Peyer's patch (tissue), 4 donors: ENCODE measurements around the gene RELA. TPM values are rescaled to one million over a fixed set of nuclear protein-coding genes. Genes with fewer than 3 reads are reported as not detected.

ENCODE experiments used
- DNase-seq, 3 donors: peaks; one replicate each; pipeline ENCODE4 v3.0.0-alpha.2; 2017 to 2019
- H3K27ac ChIP-seq, 4 donors: fragments of 200-600 bp; sonication (generic); one replicate each; pipeline ENCODE4 v1.5.1; 2016 to 2019
- H3K27me3 ChIP-seq, 2 donors: fragments of 200-600 bp; sonication (generic); one replicate each; pipeline ENCODE4 v1.5.1; 2019
- H3K36me3 ChIP-seq, 3 donors: fragments of 200-600 bp; sonication (generic); one replicate each; pipeline ENCODE4 v1.5.1; 2016 to 2019
- H3K4me1 ChIP-seq, 4 donors: fragments of 200-600 bp; sonication (generic); one replicate each; pipeline ENCODE4 v1.5.1; 2016 to 2019
- H3K4me3 ChIP-seq, 4 donors: fragments of 200-600 bp; sonication (generic); 1 replicate in 3 of 4; 2 replicates in 1 of 4; pipeline ENCODE4 v1.5.1; 2016 to 2019; ENCODE audit warnings: mild to moderate bottlenecking in 1 of 4
- H3K9me3 ChIP-seq, 4 donors: fragments of 200-600 bp; sonication (generic); one replicate each; pipeline ENCODE4 v1.5.1; 2016 to 2019; ENCODE audit warnings: mild to moderate bottlenecking in 1 of 4
- POLR2A ChIP-seq, 2 donors: fragments of 450-650 bp; IDR thresholded peaks; one replicate each; pipeline ENCODE4 v1.5.1; 2017; ENCODE audit warnings: antibody characterized with exemption in 2 of 2, mild to moderate bottlenecking in 2 of 2, moderate library complexity in 2 of 2
- total RNA-seq, 4 donors: library from RNA; depleted of rRNA; stranded (reverse); fragments of >200 nt; gene quantifications; one replicate each; pipeline ENCODE4 v1.1.0, GENCODE V29; 2016
- TF ChIP-seq, protein P1 (sequence below), 6 experiments: fragments of 450-650 bp in 4 of 6; fragments of 200-600 bp in 2 of 6; sonication (generic) in 1 of 6; IDR thresholded peaks; one replicate each; pipeline ENCODE4 v1.5.1; 2017 to 2019; ENCODE audit warnings: antibody characterized with exemption in 6 of 6, mild to moderate bottlenecking in 3 of 6, moderate library complexity in 1 of 6

RELA gene
- total RNA-seq, 4 donors from 2014 or later = 46.6 to 86.9 (median 59.7) TPM

DNA sequence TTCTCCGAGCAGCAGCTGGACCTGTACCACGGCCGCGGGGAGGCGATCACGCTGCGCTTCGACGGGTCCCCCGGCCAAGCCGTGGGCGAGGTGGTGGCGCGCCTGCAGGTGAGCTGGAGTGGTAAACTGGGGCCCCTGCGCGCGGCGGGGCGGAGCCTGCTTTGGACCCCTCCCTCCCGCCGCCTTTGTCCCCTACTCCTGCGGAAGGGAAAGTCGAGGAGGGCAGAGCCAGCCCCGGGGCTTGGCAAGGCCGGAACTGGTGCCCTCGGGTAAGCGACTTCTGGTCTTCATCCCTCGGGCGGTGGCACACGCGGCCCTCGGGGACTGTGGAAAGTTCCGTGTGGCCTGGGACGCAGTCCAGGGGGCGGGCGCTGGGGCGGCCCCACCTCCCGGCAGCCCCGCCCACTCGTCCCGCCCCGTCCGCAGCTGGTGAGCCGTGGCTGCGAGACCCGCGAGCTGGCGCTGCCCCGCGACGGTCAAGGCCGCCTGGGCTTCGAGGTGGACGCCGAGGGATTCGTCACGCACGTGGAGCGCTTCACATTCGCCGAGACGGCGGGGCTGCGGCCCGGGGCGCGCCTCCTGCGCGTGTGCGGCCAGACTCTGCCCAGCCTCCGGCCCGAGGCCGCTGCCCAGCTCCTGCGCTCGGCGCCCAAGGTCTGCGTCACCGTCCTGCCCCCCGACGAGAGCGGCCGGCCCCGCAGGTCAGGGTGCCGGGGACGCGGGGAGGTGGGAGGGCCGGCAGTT is 15.6 kb downstream of the RELA start:
- H3K4me1 ChIP-seq = peaks cover 0 to 19% (median 12%) of the 10 kb centered on the region in 4 donors
- H3K36me3 ChIP-seq = peaks cover 0 to 28% (median 0%) of the 10 kb centered on the region in 3 donors
- no peaks in the 10 kb centered on the region for H3K27me3 ChIP-seq
- peak overlapping the region in 1 of 4 donors; percentile 80 for H3K27ac ChIP-seq
- DNase-seq = peak in 2 of 3 donors; percentile 70 to 82
- H3K4me3 ChIP-seq = peak overlapping the region in 3 of 4 donors; percentile 31 to 64 (median 49)
- H3K9me3 ChIP-seq = no peaks in the 10 kb centered on the region
- TF ChIP-seq POLR2A (IDR thresholded peaks at IDR 0.05) = no peak
- TF ChIP-seq, protein P1, sequence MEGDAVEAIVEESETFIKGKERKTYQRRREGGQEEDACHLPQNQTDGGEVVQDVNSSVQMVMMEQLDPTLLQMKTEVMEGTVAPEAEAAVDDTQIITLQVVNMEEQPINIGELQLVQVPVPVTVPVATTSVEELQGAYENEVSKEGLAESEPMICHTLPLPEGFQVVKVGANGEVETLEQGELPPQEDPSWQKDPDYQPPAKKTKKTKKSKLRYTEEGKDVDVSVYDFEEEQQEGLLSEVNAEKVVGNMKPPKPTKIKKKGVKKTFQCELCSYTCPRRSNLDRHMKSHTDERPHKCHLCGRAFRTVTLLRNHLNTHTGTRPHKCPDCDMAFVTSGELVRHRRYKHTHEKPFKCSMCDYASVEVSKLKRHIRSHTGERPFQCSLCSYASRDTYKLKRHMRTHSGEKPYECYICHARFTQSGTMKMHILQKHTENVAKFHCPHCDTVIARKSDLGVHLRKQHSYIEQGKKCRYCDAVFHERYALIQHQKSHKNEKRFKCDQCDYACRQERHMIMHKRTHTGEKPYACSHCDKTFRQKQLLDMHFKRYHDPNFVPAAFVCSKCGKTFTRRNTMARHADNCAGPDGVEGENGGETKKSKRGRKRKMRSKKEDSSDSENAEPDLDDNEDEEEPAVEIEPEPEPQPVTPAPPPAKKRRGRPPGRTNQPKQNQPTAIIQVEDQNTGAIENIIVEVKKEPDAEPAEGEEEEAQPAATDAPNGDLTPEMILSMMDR (IDR thresholded peaks at IDR 0.05) = peak in 2 of 6 experiments; percentile 10 to 21

GRCh38 chr11:65646288-65646957 is 16.3 kb downstream of the RELA start:
- Histone ChIP-seq H3K9me3 (no peaks in the 10 kb centered on the region), H3K27me3 (no peaks in the 10 kb centered on the region), H3K4me1 (peaks cover 0 to 15% (median 10%) of the 10 kb centered on the region in 4 donors), H3K36me3 (peaks cover 0 to 28% (median 0%) of the 10 kb centered on the region in 3 donors), H3K27ac (peak overlapping the region in 1 of 4 donors; percentile 80), H3K4me3 (peak overlapping the region in 2 of 4 donors; percentile 49 to 64)
- DNase-seq = peak in 1 of 3 donors; percentile 45
- TF ChIP-seq, protein P1 (IDR thresholded peaks at IDR 0.05) = no peak
- no peak for TF ChIP-seq POLR2A (IDR thresholded peaks at IDR 0.05)

DNA sequence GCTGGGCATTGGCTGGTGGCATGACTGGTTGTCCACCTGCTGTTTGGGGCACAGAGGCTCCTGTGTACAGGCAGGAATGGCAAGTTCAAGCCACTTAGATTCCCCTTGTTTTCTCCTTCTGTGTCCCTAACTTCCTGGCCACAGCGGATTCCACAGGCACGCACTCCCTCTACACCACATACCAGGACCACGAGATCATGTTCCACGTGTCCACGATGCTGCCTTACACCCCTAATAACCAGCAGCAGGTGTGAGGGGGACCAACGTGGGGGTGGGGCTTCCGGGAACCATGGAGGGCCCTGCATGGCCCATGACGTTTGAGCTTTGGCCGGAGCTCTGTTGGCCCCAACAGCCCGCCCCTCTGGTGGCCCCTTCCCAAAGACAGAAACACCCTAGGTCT is 17.0 kb downstream of the RELA start:
- no peaks in the 10 kb centered on the region for H3K9me3 ChIP-seq
- no peak for TF ChIP-seq POLR2A (IDR thresholded peaks at IDR 0.05)
- TF ChIP-seq, protein P1 (IDR thresholded peaks at IDR 0.05) = no peak
- peaks cover 0 to 16% (median 9%) of the 10 kb centered on the region in 4 donors for H3K4me1 ChIP-seq
- H3K27me3 ChIP-seq = no peaks in the 10 kb centered on the region
- DNase-seq = peak in 1 of 3 donors; percentile 46
- H3K36me3 ChIP-seq = peaks cover 0 to 28% (median 0%) of the 10 kb centered on the region in 3 donors
- no peak overlapping the region for H3K4me3 ChIP-seq
- no peak overlapping the region for H3K27ac ChIP-seq

DNA sequence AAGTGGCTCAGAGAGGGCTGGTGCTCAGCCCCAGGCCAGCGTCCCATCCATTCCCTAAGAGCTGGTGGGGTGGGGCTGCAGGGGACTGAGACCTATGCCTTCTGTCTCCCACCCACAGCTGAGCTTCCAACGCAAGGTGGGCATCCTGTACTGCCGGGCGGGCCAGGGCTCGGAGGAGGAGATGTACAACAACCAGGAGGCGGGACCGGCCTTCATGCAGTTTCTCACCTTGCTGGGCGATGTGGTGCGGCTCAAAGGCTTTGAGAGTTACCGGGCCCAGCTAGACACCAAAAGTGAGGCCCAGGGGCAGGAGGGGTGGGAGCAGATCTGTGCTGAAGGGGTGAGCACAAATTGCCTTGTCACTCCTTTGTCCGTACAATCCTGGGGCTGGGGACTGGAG is 17.9 kb downstream of the RELA start:
- TF ChIP-seq, protein P1 (IDR thresholded peaks at IDR 0.05) = no peak
- no peak for TF ChIP-seq POLR2A (IDR thresholded peaks at IDR 0.05)
- Histone ChIP-seq H3K36me3 (peaks cover 0 to 21% (median 0%) of the 10 kb centered on the region in 3 donors), H3K4me3 (no peak overlapping the region), H3K27ac (no peak overlapping the region), H3K4me1 (peaks cover 0 to 21% (median 10%) of the 10 kb centered on the region in 4 donors), H3K27me3 (no peaks in the 10 kb centered on the region), H3K9me3 (no peaks in the 10 kb centered on the region)
- no peak for DNase-seq

DNA sequence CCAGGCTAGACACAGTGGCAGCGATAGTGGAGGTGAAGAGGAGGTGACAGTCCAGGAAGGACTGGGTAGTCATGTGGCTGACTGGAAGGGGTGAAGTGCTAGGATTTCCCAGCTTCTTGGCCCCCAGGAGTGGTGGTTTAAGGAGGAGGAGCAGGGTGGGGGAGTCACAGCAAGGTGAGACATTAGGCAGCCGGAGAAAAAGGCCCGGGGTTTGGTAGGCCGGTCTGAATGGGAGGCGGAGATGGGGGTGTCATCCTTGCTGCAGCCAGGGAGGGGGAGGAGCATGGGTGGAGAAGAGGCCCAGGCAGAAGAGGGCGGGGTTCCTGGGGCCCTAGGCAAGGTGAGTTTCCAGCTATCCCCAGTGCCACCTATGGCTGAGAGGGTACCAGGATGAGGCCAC is 18.7 kb downstream of the RELA start:
- TF ChIP-seq POLR2A (IDR thresholded peaks at IDR 0.05) = no peak
- TF ChIP-seq, protein P1 (IDR thresholded peaks at IDR 0.05) = no peak
- H3K36me3 ChIP-seq = peaks cover 0 to 12% (median 0%) of the 10 kb centered on the region in 3 donors
- H3K9me3 ChIP-seq = no peaks in the 10 kb centered on the region
- no peaks in the 10 kb centered on the region for H3K27me3 ChIP-seq
- peaks cover 0 to 27% (median 17%) of the 10 kb centered on the region in 4 donors for H3K4me1 ChIP-seq
- no peak for DNase-seq
- H3K27ac ChIP-seq = peak overlapping the region in 1 of 4 donors; percentile 42
- no peak overlapping the region for H3K4me3 ChIP-seq
